ACHN (cell line): ENCODE results near the gene TMBIM4.
A peak's percentile ranks its signal among the peaks of the same experiment; 100 is the strongest.
"Not testable (repeated sequence)": the region's sequence is repeated elsewhere in the genome, so short reads cannot be mapped to it uniquely, and the experiment has no call there.

Experiments used
- DNase-seq: peaks from one replicate; pipeline ENCODE4 v3.0.0-alpha.2; 2015
- in situ Hi-C: cut with HindIII; loops from 2 replicates; pipeline ENCODE4 v1.10.0; 2017; ENCODE audit warnings: low sequenced_read_pairs, low pct_ligation_motif_present, low pct_unique_long_range_greater_than_20kb

TMBIM4 gene

DNA sequence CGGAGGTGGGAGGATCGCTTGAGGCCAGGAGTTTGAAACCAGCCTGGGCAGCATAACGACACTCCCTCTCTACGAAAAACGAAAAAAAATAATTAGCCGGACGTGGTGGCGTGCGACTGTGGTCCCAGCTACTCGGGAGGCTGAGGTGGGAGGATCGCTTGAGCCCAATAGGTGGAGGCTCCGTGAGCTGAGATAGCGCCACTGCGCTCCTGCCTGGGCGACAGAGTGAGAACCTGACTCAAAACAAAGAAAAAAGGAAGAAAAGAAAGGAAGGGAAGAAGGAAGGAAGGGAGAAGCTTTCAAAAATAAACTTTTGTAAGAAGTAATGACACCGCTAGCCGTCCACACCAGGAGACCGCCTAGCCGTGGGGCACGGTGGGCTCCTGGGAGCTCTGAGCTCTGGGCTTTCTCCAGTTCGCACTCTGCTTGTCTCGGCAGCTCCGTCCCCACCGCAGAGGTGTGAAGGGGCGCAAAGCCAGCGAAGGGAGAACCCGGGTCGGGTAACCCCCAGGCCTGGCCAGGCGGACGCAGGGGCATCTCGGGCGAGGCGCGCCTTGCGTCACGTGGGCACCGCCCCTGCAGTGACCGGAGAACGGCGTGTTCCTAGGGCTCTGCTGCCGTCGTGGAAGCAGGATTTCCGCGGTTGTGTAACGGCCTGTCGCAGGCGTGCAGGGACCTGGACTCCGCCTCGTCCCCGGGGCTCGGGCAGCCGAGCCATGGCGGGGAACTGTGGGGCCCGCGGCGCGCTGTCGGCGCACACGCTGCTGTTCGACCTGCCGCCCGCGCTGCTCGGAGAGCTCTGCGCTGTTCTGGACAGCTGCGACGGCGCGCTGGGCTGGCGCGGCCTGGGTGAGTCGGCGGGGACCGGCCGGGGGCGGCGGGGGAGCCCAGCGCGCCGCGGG, 19.0 kb upstream of the TMBIM4 start, which contains the start of gene IRAK3:
Gene IRAK3, plus strand, starts transcription at position 631 of the 902 bp plus-strand sequence. Its CDS starts 86 bp downstream, at position 717.
- no peak for DNase-seq
- in situ Hi-C loops = no loop called here

DNA sequence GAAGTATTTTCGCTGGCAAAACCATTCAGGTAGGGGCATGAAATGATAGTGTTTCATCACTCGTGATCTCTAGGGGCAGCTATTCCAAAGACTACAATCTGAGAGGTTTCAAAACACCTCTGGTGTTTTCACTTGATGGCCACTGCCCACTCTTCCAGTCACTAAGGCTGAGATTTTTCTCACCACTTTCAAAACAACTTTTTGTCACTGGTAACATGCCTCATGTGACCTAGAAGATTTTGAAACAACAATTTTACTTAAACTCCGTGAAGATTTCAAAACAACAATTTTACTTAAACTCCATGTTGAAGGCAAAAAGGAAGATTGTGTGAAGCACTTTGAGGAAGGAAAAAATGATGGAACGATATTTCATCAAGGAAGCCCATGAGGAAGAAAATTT, 18.0 kb upstream of the TMBIM4 start:
- in situ Hi-C loops = no loop called here
- no peak for DNase-seq

- DNase-seq = no peak
- in situ Hi-C loops = no loop called here
Measured at GRCh38 chr12:66187036-66187435, 17.2 kb upstream of the TMBIM4 start.

DNA sequence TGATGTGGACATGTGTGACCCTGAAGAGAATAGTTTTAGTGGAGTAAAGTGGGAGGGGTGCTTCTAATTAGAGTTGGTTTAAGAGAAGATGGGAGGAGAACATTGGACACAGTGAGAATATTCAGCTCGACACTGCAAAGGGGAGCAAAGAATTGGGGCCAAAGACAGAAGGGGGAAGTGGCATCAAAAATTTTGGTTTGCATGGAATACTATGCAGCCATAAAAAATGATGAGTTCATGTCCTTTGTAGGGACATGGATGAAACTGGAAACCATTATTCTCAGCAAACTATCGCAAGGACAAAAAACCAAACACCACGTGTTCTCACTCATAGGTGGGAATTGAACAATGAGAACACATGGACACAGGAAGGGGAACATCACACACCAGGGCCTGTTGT, 15.0 kb upstream of the TMBIM4 start:
- DNase-seq, in situ Hi-C loops: not testable (repeated sequence)

DNA sequence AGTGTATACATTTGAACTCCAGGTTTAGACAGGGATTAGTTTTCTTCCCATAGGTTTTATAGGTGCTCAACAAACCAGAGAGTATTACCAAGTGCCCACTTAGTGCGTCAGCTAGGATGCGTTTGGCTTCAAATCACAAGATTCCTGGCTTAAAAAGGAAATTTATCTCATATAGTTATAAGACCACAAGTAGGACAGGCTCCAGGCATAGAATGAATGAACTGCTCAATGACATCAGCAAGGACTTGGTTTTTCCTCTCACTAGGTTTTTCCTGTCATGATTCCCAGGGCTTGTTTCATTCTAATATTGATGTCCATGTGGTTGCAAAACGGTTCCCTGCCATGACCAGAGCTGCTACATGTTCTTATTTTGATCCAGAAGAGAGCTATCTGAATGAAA, 13.2 kb upstream of the TMBIM4 start:
- DNase-seq = no peak
- in situ Hi-C loops = no loop called here

DNA sequence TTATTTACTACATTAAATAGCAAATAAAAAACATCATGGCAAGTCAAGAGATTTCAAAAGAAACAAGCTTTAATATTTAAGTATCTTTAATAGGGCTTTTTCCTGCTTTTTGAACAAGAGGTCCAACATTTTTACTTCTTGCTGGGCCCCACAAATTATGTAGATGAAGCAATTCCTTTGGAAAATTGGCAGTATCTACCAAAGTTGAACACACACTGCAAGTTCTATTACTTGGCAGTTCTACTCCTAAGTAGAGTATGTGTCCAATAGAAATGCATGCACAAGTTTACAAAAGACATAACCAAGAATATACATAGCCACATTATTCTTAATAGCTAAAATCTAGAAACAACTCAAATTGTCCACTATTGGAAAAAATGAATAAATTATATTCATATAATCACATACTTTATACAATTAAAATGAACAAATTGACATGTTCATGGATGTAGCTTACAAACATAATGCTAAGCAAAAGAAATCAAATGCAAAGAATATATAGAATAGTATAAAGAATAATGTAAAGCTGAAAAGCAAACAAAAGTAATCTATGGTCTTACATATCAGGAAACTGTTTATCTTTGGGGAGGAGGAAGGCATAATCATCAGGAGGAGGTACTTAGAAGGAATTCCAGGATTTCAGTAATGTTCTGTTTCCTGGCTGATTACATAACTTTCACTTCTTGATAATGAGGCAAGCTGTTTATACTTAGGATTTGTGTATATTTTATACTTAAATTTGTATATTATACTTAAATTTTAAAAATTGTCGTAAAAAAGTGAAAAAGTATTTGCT, 6.5 kb upstream of the TMBIM4 start:
- in situ Hi-C loops = no loop called here

DNA sequence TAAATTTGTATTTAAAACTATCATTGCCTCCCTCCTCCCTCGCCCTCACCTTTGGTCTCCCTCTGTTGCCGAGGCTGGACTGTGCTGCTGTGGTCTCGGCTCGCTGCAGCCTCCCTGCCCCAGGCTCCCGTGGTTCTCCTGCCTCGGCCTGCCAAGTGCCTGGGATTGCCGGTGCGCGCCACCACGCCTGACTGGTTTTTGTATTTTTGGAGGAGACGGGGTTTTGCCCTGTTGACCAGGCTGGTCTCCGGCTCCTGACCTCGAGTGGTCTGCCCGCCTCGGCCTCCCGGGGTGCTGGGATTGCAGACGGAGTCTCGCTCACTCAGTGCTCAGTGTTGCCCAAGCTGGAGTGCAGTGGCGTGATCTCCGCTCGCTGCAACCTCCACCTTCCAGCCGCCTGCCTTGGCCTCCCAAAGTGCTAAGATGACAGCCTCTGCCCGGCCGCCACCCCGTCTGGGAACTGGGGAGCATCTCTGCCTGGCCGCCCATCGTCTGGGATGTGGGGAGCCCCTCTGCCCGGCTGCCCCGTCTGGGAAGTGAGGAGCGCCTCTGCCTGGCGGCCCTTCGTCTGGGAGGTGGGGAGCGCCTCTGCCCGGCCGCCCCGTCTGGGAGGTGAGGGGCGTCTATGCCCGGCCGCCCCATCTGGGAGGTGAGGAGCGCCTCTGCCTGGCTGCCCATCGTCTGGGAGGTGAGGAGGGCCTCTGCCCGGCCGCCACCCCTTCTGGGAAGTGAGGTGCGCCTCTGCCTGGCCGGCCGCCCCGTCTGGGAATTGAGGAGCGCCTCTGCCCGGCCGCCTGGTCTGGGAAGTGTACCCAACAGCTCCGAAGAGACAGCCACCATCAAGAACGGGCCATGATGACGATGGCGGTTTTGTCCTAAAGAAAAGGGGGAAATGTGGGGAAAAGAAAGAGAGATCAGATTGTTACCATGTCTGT, 4.9 kb upstream of the TMBIM4 start:
- DNase-seq, in situ Hi-C loops: not testable (repeated sequence)

More for the DNA sequence above, 6.5 kb upstream of the TMBIM4 start:
- DNase-seq = no peak

DNA sequence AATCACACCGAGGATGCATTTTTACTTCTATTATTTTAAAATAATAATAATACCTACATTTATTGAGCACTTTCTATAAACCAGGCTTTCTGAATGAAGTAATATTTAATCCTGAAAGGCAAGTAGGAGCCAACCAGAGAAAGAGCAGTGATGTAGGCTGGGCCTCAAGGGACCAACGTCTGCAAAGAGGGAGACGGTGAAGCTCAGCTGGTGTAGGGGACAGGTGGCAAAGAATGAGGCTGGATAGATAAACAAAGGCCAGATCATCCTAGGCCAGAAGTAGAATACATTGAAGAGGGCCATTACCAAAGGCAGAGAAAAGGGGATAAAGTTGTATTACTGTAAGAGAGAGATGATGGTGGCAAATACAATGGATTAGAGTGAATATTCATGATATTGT, 810 bp upstream of the TMBIM4 start:
- in situ Hi-C loops = no loop called here
- DNase-seq = no peak

- peak; percentile 9 for DNase-seq
Measured at GRCh38 chr12:66168410-66168809, 1.4 kb downstream of the TMBIM4 start.

DNA sequence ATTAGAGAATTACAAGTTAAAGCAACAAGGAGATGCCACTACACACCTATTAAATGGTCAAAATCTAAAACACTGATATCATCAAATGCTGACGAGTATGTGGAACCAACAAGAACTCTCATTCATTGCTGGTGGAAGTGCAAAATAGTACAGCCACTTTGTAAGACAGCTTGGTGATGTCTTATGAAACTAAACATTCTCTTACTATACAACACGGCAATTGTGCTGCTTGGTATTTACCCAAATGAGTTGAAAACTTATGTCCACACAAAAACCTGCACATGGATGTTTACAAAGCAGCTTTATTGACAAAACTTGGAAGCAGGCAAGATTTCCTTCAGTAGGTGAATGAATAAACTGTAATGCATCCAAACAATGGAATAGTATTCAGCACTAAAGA, 3.2 kb downstream of the TMBIM4 start:
- no peak for DNase-seq
- in situ Hi-C loops = no loop called here

More at GRCh38 chr12:66168410-66168809, 1.4 kb downstream of the TMBIM4 start:
- in situ Hi-C loops = no loop called here

- in situ Hi-C loops = no loop called here
- no peak for DNase-seq
Measured at GRCh38 chr12:66165141-66165540, 4.7 kb downstream of the TMBIM4 start.

GRCh38 chr12:66164349-66164821, 5.4 kb downstream of the TMBIM4 start:
- in situ Hi-C loops = no loop called here
- DNase-seq = no peak

GRCh38 chr12:66163289-66163688, 6.5 kb downstream of the TMBIM4 start:
- DNase-seq = no peak
- in situ Hi-C loops = no loop called here

DNA sequence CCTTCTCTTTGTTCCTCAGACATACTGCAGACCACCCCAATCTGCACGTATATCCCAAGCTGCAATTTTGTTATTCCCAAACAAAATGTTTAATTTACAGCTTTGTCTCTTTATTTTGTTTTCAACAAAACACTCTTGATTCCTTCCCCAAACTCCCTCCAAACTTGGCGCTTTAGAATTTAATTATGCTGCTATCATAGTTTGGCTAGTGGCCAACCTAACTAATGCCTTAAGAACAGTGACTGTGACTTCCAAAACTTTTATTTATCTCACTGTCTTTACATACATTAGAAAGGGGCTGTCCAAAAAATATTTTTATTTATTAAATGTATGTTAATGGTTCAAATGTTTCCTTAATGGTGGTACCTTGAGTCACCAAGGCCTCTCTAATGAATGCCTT, 7.1 kb downstream of the TMBIM4 start:
- DNase-seq = no peak
- in situ Hi-C loops = no loop called here

DNA sequence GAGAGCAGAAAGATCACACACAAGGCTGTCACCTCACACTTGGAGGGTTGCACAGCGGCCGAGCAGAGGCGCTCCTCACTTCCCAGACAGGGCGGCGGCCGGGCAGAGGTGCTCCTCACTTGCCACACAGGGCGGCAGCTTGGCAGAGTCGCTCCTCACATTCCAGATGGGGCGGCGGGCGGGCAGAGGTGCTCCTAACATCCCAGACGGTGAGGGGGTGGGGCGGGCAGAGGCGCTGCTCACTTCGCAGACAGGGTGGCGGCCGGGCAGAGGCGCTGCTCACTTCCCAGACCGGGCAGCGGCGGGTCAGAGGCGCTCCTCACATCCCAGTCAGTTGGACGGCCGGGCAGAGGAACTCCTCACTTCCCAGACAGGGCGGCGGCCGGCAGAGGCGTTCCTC, 9.1 kb downstream of the TMBIM4 start:
- in situ Hi-C loops = no loop called here
- DNase-seq = no peak

DNA sequence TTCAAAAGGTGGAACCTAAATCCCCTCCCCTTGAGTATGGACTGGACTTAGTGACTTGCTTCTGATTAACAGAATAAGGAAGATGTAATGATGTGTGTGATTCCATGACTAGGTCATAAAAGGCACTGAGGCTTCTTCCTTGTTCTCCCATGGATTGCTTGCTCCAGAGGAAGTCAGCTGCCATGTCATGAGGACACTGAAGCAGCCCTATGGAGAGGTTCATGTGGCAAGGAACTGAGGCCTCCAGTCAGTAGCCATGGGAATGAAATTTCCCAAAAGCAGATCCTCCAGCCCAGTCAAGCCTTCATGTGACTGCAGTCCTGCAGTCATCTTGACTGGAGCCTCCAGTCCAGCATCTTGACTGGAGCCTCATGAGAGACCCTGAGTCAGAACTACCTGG, 10.7 kb downstream of the TMBIM4 start:
- in situ Hi-C loops = no loop called here
- DNase-seq = no peak

DNA sequence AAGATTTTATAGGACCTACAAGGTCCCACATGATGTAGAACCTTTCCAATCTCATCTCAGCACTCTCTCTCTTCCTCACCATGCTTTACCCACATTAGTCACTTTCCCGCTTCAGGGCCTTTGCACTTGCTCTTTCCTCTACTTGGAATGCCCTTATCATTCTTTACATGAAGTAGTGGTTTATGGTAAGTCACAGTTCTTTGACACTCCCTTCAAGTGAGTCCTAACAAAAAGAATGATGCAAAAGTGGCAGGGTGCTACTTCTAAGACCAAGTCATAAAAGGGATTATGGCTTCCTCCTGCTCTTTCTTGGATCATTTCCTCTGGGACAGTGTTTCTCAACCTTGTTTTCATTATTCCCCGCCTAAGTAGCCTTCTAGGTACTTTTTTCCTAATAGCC, 13.1 kb downstream of the TMBIM4 start:
- DNase-seq = no peak
- in situ Hi-C loops = no loop called here

DNA sequence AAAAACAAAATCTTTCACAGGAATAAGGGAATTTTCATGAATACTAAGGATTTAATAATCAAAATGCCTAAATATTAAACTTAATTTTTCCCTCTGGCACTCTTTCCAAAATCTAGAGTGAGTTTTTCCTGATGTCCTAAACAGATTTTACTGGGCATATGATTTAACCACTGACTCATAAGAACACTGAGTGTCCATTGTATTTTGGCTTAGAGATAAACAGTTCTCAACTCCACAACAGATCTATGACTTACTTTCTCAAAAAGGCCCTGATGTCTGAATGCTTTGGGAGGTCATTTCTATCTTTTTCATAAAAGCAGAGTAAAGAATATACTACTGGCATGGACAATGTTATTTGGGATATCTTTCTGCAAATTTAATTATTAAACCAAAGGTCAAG, 15.0 kb downstream of the TMBIM4 start:
- DNase-seq = no peak
- in situ Hi-C loops = no loop called here
